ENCODE results near the gene SETBP1. TPM values are rescaled to one million over a fixed set of nuclear protein-coding genes. Genes with fewer than 3 reads are reported as not detected.

Gene SETBP1
- total and polyA plus RNA-seq, 2 of the 8 experiments (the other 6 are each of a cell fraction or from before 2014, with no cell fraction given): 2.0 to 6.5 TPM

DNA sequence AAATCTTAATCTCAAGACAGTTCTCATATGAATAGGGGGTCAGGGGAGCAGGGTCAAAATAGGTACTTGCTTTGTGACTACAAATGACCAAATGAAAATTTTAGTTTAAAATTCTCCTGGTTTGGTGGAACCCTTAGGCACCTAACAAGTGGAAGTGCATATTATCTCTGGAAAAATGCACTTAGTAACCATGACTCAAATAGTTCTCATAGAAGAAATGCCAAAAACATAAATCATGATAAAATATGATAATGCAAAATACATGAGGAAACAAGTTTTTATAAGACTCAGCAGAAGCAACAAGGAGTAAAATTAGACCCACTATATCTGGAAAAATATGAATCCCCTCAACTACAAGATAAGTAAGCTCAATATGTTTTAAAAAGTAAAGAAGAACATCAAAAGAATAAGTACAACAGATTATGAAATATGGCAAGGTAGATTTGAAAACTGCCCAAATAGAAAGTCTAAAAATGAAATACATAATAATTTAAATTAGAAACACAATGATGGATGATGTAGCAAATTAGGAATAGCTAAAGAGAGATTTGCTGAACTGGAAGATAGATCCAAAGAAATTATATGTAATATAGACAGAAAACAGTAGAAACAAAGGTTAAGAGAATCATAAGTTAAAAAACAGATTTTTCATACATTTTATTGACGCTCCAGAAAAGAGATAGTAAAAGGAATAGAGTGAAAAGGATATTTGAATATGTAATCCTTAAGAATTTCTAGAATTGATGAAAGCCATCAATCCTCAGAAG is 308.3 kb downstream of the SETBP1 start:
- CTCF ChIA-PET (ENCODE audit: partially characterized antibody): interaction anchor here (0.6 to 1.2 kb wide), 3 partner anchors 13 to 224 kb away, joined by 3 to 4 read pairs (median 3); no protein-coding TSS in a partner anchor
- no peak overlapping the region for H2BK12ac ChIP-seq (ENCODE audit: low read depth, low read length)
- no peak overlapping the region for H3K4me3 ChIP-seq (ENCODE audit: extremely low read depth in 1 of 4, insufficient read depth in 2 of 4, low read depth in 3 of 4, low read length in 4 of 4)
- H3K27me3 ChIP-seq (replicated peaks in 1 of 4; ENCODE audit: control insufficient read depth in 3 of 4, extremely low read depth in 1 of 4, insufficient read depth in 3 of 4, low read length in 3 of 4): no peaks in the 10 kb centered on the region
- H4K5ac ChIP-seq (ENCODE audit: insufficient read length, low read depth, low read length): no peak overlapping the region
- TF ChIP-seq ZNF274 (IDR thresholded peaks at IDR 0.05; ENCODE audit: borderline replicate concordance, extremely low read depth, low read length): no peak
- TF ChIP-seq SIRT6 (IDR thresholded peaks at IDR 0.05; ENCODE audit: low read length): no peak
- TF ChIP-seq JUN (IDR thresholded peaks at IDR 0.05; ENCODE audit: low read depth, low read length): no peak
- TF ChIP-seq KDM1A (IDR thresholded peaks at IDR 0.05; ENCODE audit: borderline replicate concordance, low read length): no peak
- TF ChIP-seq KDM4A (IDR thresholded peaks at IDR 0.05; ENCODE audit: low read depth, low read length, severe bottlenecking): no peak
- TF ChIP-seq EZH2 (IDR thresholded peaks at IDR 0.05; ENCODE audit: low read depth, low read length, severe bottlenecking): no peak
- no peaks in the 10 kb centered on the region for H3K9me3 ChIP-seq (ENCODE audit: insufficient read depth in 2 of 2, low read depth in 1 of 2, low read length in 1 of 2)
- no peak overlapping the region for H3K27ac ChIP-seq (ENCODE audit: low read depth, low read length)
- no peak overlapping the region for H2BK15ac ChIP-seq (ENCODE audit: low read length)
- no peaks in the 10 kb centered on the region for H3K36me3 ChIP-seq (ENCODE audit: control insufficient read depth in 2 of 4, insufficient read depth in 4 of 4, low read length in 3 of 4)
- no peaks in the 10 kb centered on the region for H4K20me1 ChIP-seq (replicated peaks in 1 of 2; ENCODE audit: control insufficient read depth in 1 of 2, insufficient read depth in 2 of 2, low read length in 2 of 2)
- 95% methylated on average over 1 of the region's 1 CpG; no CpG with 5 or more reads in 1 of the 2 experiments for WGBS, 2 experiments (ENCODE audit: extremely low coverage in 1 of 2, insufficient coverage in 1 of 2, insufficient read length in 1 of 2, insufficient replicate concordance in 2 of 2, low coverage in 1 of 2, low lambda C conversion rate in 2 of 2, missing lambda C conversion rate in 1 of 2)
- H2AK5ac ChIP-seq (ENCODE audit: low read depth, low read length): no peak overlapping the region
- no peak for FAIRE-seq
- H3K4me1 ChIP-seq (replicated peaks in 1 of 4; ENCODE audit: control insufficient read depth in 3 of 4, insufficient read depth in 4 of 4, low read length in 3 of 4): no peaks in the 10 kb centered on the region
- no peak overlapping the region for H3K4ac ChIP-seq (replicated peaks; ENCODE audit: insufficient read length, low read depth, low read length)
- H3K9ac ChIP-seq (replicated peaks in 1 of 4; ENCODE audit: extremely low read depth in 1 of 4, low read depth in 3 of 4, low read length in 3 of 4): no peak overlapping the region
- H3K18ac ChIP-seq (ENCODE audit: extremely low read depth, low read length): no peak overlapping the region
- H3K56ac ChIP-seq (replicated peaks; ENCODE audit: insufficient read length, low read depth, low read length): no peak overlapping the region
- no peak overlapping the region for H2BK5ac ChIP-seq (ENCODE audit: low read depth, low read length)
- no peak overlapping the region for H3K4me2 ChIP-seq (ENCODE audit: insufficient read depth in 1 of 2, low read depth in 2 of 2, low read length in 2 of 2)
- H3K79me1 ChIP-seq (ENCODE audit: low read depth, low read length): no peaks in the 10 kb centered on the region
- no peak overlapping the region for H4K91ac ChIP-seq (replicated peaks; ENCODE audit: insufficient read length, low read length)
- no peak for DNase-seq (ENCODE audit: low read depth in 1 of 2, low spot score in 2 of 2)
- H4K8ac ChIP-seq (ENCODE audit: extremely low read depth, insufficient read depth, low read length): no peak overlapping the region
- H2BK120ac ChIP-seq (replicated peaks; ENCODE audit: low read depth, low read length): no peak overlapping the region
- H3K23ac ChIP-seq (ENCODE audit: insufficient read length): no peak overlapping the region
- no peak overlapping the region for H2BK20ac ChIP-seq (ENCODE audit: low read length)
- no peak overlapping the region for H3K14ac ChIP-seq (ENCODE audit: insufficient read length)
- H3K79me2 ChIP-seq (ENCODE audit: control insufficient read depth in 1 of 2, insufficient read depth in 2 of 2, low read length in 2 of 2): no peaks in the 10 kb centered on the region
- H2AFZ ChIP-seq (ENCODE audit: low read length): no peak overlapping the region
- POLR2A ChIA-PET (ENCODE audit: partially characterized antibody): no interaction called here
- H3K23me2 ChIP-seq (ENCODE audit: low read depth, low read length): no peaks in the 10 kb centered on the region

Data from H1 (cell line).